ENCODE results near the gene LRRC8E.
"Not testable (repeated sequence)": the region's sequence is repeated elsewhere in the genome, so short reads cannot be mapped to it uniquely, and the experiment has no call there.

LRRC8E gene

DNA sequence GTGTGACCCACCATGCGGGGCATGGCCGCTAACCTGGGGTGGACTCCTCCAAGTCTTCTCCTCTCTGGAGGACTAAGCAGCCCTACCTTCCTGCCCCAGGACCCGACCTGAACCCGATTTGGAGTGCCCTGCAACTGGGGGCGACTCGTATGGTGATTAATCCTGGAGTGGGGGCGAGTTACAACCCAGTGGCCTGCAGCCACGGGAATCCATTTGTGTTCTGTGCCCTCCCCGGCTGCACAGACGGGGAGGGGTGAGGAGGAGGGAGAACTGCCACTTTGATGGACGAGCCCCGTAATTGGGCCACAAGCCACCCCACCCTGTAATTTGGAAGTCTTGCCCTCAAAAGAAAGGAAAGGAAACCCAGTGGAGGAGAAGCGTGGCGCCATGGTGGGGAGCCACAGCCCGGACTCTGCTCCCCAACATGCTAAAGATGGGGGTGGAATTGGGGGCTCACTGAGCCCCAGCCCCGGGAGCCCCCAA lies 32.2 kb upstream of the LRRC8E start:
- Histone ChIP-seq H3K9ac (ENCODE audit: low read length in 2 of 2) (no peak overlapping the region), H3K36me3 (ENCODE audit: control insufficient read depth in 2 of 2, insufficient read depth in 2 of 2, low read length in 2 of 2) (peaks cover 6 to 8% of the 10 kb centered on the region in 2 donors), H3K4me3 (ENCODE audit: low read length in 2 of 2) (no peak overlapping the region), H3K9me3 (ENCODE audit: control insufficient read depth in 2 of 2, low read length in 2 of 2) (no peaks in the 10 kb centered on the region), H3K27me3 (ENCODE audit: control insufficient read depth in 1 of 2, insufficient read depth in 2 of 2, low read length in 2 of 2) (peaks cover 21 to 22% of the 10 kb centered on the region in 2 donors), H3K4me1 (ENCODE audit: control insufficient read depth, insufficient read depth, low read length) (peaks cover 6% of the 10 kb centered on the region), H3K27ac (ENCODE audit: low read length) (no peak overlapping the region)

GRCh38 chr19:7856679-7857663 lies 31.3 kb upstream of the LRRC8E start:
- Histone ChIP-seq H3K4me3 (ENCODE audit: low read length in 2 of 2) (no peak overlapping the region), H3K27me3 (ENCODE audit: control insufficient read depth in 1 of 2, insufficient read depth in 2 of 2, low read length in 2 of 2) (peaks cover 28 to 29% of the 10 kb centered on the region in 2 donors), H3K4me1 (ENCODE audit: control insufficient read depth, insufficient read depth, low read length) (peaks cover 10% of the 10 kb centered on the region), H3K36me3 (ENCODE audit: control insufficient read depth in 2 of 2, insufficient read depth in 2 of 2, low read length in 2 of 2) (peaks cover 6 to 8% of the 10 kb centered on the region in 2 donors), H3K9me3 (ENCODE audit: control insufficient read depth in 2 of 2, low read length in 2 of 2) (no peaks in the 10 kb centered on the region), H3K9ac (ENCODE audit: low read length in 2 of 2) (no peak overlapping the region), H3K27ac (ENCODE audit: low read length) (no peak overlapping the region)

GRCh38 chr19:7857727-7858108 lies 30.6 kb upstream of the LRRC8E start:
- no peak overlapping the region for H3K27ac ChIP-seq (ENCODE audit: low read length)
- no peak overlapping the region for H3K4me3 ChIP-seq (ENCODE audit: low read length in 2 of 2)
- H3K27me3 ChIP-seq (ENCODE audit: control insufficient read depth in 1 of 2, insufficient read depth in 2 of 2, low read length in 2 of 2) = peaks cover 30 to 31% of the 10 kb centered on the region in 2 donors
- peaks cover 6 to 8% of the 10 kb centered on the region in 2 donors for H3K36me3 ChIP-seq (ENCODE audit: control insufficient read depth in 2 of 2, insufficient read depth in 2 of 2, low read length in 2 of 2)
- no peaks in the 10 kb centered on the region for H3K9me3 ChIP-seq (ENCODE audit: control insufficient read depth in 2 of 2, low read length in 2 of 2)
- peaks cover 11% of the 10 kb centered on the region for H3K4me1 ChIP-seq (ENCODE audit: control insufficient read depth, insufficient read depth, low read length)
- H3K9ac ChIP-seq (ENCODE audit: low read length in 2 of 2) = no peak overlapping the region

DNA sequence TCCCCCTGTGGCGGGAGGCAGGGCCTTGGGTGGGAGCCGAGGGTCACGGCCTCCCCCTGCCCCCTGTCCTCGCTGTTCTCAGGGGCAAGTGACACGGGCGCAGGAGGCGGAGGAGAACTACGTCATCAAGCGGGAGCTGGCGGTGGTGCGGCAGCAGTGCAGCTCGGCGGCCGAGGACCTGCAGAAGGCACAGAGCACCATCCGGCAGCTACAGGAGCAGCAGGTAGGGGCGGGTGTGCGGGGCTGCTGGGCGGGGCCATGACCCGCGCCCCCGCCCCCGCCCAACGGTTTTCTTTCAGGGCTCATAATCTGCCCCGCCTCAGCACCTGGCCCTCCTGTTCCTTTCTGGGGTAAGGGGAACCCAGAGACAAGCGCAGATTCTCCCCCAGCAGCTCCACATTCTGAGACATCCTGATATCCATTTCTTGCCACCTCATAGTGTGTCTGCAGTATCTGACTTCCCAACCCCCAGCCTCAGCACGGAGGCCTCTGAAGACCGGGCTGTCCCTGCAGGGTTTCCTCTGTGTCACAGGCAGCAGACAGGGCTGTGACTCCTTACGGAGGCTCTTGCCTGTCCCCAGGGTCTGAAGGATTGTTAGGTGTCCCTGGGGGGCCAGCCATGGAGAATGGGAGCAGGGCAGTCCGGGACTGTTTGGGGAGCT lies 30.1 kb upstream of the LRRC8E start:
- Histone ChIP-seq H3K27ac (ENCODE audit: low read length) (no peak overlapping the region), H3K9ac (ENCODE audit: low read length in 2 of 2) (no peak overlapping the region), H3K36me3 (ENCODE audit: control insufficient read depth in 2 of 2, insufficient read depth in 2 of 2, low read length in 2 of 2) (peaks cover 6 to 8% of the 10 kb centered on the region in 2 donors), H3K9me3 (ENCODE audit: control insufficient read depth in 2 of 2, low read length in 2 of 2) (no peaks in the 10 kb centered on the region), H3K4me1 (ENCODE audit: control insufficient read depth, insufficient read depth, low read length) (peaks cover 8% of the 10 kb centered on the region), H3K4me3 (ENCODE audit: low read length in 2 of 2) (no peak overlapping the region), H3K27me3 (ENCODE audit: control insufficient read depth in 1 of 2, insufficient read depth in 2 of 2, low read length in 2 of 2) (peaks cover 30 to 31% of the 10 kb centered on the region in 2 donors)

GRCh38 chr19:7859087-7859486 lies 29.2 kb upstream of the LRRC8E start:
- not testable (repeated sequence) for H3K4me1 ChIP-seq (ENCODE audit: control insufficient read depth, insufficient read depth, low read length); H3K27ac ChIP-seq (ENCODE audit: low read length); H3K36me3 ChIP-seq (ENCODE audit: control insufficient read depth in 2 of 2, insufficient read depth in 2 of 2, low read length in 2 of 2); H3K9me3 ChIP-seq (ENCODE audit: control insufficient read depth in 2 of 2, low read length in 2 of 2); H3K9ac ChIP-seq (ENCODE audit: low read length in 2 of 2); H3K4me3 ChIP-seq (ENCODE audit: low read length in 2 of 2)
- H3K27me3 ChIP-seq (ENCODE audit: control insufficient read depth in 1 of 2, insufficient read depth in 2 of 2, low read length in 2 of 2) = peaks cover 31 to 35% of the 10 kb centered on the region in 2 donors

GRCh38 chr19:7859831-7860713 lies 28.2 kb upstream of the LRRC8E start:
- Histone ChIP-seq H3K9me3 (ENCODE audit: control insufficient read depth in 2 of 2, low read length in 2 of 2) (no peaks in the 10 kb centered on the region), H3K36me3 (ENCODE audit: control insufficient read depth in 2 of 2, insufficient read depth in 2 of 2, low read length in 2 of 2) (peaks cover 6 to 8% of the 10 kb centered on the region in 2 donors), H3K27ac (ENCODE audit: low read length) (no peak overlapping the region), H3K4me3 (ENCODE audit: low read length in 2 of 2) (no peak overlapping the region), H3K9ac (ENCODE audit: low read length in 2 of 2) (no peak overlapping the region), H3K4me1 (ENCODE audit: control insufficient read depth, insufficient read depth, low read length) (peaks cover 5% of the 10 kb centered on the region), H3K27me3 (ENCODE audit: control insufficient read depth in 1 of 2, insufficient read depth in 2 of 2, low read length in 2 of 2) (peaks cover 31 to 35% of the 10 kb centered on the region in 2 donors)

DNA sequence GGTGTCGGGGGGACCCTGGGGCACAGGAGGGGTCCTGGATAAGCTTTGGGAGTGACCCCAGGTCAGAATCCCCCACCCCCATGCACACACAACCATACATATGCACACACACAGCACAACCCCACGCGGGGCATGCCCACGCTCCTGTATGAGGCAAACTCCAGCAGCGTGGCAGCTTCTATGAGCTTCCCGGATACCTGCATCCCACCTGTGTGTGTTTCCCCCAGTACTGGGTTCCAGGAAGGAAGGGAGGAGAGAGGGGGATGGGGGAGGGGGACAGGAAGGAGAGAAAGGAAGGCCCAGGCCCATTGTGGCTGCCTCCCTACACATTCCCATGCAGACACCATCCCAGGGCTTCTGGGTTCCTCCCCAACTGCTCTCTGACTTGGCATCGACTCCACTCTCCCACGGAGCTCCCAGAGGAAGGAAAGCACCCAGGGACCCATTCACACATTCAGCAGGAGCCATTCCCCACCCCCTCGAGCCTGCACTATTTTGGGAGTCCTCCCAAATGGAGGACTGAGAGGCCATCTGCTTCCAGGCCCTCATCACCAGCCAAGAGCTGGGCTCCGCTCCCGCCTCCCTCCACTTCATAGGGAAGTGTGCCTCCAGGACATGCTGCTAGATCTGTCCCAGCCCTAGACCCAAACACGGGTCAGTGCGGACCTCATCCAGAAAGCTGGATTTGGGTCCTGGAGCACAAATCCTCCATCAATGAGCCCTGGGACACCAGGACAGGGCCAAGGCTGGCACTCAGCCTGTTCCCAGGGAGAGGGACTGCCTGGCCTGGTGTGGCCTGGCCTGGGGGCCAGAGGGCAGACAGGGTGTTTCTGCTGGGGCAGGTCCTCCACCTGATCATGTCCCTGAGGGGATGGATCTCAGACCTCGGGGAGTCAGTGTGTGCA lies 27.3 kb upstream of the LRRC8E start:
- H3K36me3 ChIP-seq (ENCODE audit: control insufficient read depth in 2 of 2, insufficient read depth in 2 of 2, low read length in 2 of 2) = peaks cover 6 to 8% of the 10 kb centered on the region in 2 donors
- H3K27ac ChIP-seq (ENCODE audit: low read length) = no peak overlapping the region
- no peak overlapping the region for H3K4me3 ChIP-seq (ENCODE audit: low read length in 2 of 2)
- peaks cover 5% of the 10 kb centered on the region for H3K4me1 ChIP-seq (ENCODE audit: control insufficient read depth, insufficient read depth, low read length)
- H3K9ac ChIP-seq (ENCODE audit: low read length in 2 of 2) = no peak overlapping the region
- peaks cover 32% of the 10 kb centered on the region in 2 donors for H3K27me3 ChIP-seq (ENCODE audit: control insufficient read depth in 1 of 2, insufficient read depth in 2 of 2, low read length in 2 of 2)
- H3K9me3 ChIP-seq (ENCODE audit: control insufficient read depth in 2 of 2, low read length in 2 of 2) = no peaks in the 10 kb centered on the region

- H3K9me3 ChIP-seq (ENCODE audit: control insufficient read depth in 2 of 2, low read length in 2 of 2) = no peaks in the 10 kb centered on the region
- peak overlapping the region in 1 of 2 donors; percentile 29 for H3K4me3 ChIP-seq (ENCODE audit: low read length in 2 of 2)
- no peak overlapping the region for H3K27ac ChIP-seq (ENCODE audit: low read length)
- H3K36me3 ChIP-seq (ENCODE audit: control insufficient read depth in 2 of 2, insufficient read depth in 2 of 2, low read length in 2 of 2) = peaks cover 6 to 8% of the 10 kb centered on the region in 2 donors
- no peak overlapping the region for H3K9ac ChIP-seq (ENCODE audit: low read length in 2 of 2)
- H3K4me1 ChIP-seq (ENCODE audit: control insufficient read depth, insufficient read depth, low read length) = peaks cover 5% of the 10 kb centered on the region
- H3K27me3 ChIP-seq (ENCODE audit: control insufficient read depth in 1 of 2, insufficient read depth in 2 of 2, low read length in 2 of 2) = peaks cover 30 to 33% of the 10 kb centered on the region in 2 donors
These were observed 26.5 kb upstream of the LRRC8E start for GRCh38 chr19:7861619-7862412.

DNA sequence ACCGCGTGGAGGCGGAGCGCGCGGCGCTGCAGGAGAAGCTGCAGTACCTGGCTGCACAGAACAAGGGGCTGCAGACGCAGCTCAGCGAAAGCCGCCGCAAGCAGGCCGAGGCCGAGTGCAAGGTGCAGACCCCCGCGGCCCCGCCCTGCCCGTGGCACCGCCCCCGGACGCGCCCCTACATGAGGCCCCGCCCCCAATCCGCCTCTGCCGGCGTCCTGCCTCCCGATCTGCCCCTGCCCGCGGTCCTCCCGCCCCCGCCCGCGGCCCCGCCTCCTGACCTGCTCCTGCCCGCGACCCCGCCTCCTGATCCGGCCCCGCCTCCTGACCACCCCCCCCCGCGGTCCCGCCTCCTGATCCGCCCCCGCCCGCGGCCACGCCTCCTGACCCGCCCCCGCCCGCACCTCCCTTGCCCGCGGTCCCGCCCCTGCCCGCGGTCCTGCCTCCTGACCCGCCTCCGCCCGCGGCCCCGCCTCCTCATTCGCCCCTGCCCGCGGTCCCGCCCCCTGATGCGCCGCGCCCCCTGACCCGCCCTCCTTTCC lies 25.8 kb upstream of the LRRC8E start:
- no peaks in the 10 kb centered on the region for H3K9me3 ChIP-seq (ENCODE audit: control insufficient read depth in 2 of 2, low read length in 2 of 2)
- H3K4me3 ChIP-seq (ENCODE audit: low read length in 2 of 2) = peak overlapping the region in 1 of 2 donors; percentile 29
- H3K27ac ChIP-seq (ENCODE audit: low read length) = no peak overlapping the region
- no peak overlapping the region for H3K9ac ChIP-seq (ENCODE audit: low read length in 2 of 2)
- H3K36me3 ChIP-seq (ENCODE audit: control insufficient read depth in 2 of 2, insufficient read depth in 2 of 2, low read length in 2 of 2) = peaks cover 6 to 8% of the 10 kb centered on the region in 2 donors
- peaks cover 5% of the 10 kb centered on the region for H3K4me1 ChIP-seq (ENCODE audit: control insufficient read depth, insufficient read depth, low read length)
- H3K27me3 ChIP-seq (ENCODE audit: control insufficient read depth in 1 of 2, insufficient read depth in 2 of 2, low read length in 2 of 2) = peaks cover 36 to 37% of the 10 kb centered on the region in 2 donors
